MV-4-11 (cell line): ENCODE results near the gene EEF1A2.

ENCODE experiments used
- DNase-seq: peaks from one replicate; lab custom pipeline; 2025; lab: John Stamatoyannopoulos, UW

Gene EEF1A2

DNA sequence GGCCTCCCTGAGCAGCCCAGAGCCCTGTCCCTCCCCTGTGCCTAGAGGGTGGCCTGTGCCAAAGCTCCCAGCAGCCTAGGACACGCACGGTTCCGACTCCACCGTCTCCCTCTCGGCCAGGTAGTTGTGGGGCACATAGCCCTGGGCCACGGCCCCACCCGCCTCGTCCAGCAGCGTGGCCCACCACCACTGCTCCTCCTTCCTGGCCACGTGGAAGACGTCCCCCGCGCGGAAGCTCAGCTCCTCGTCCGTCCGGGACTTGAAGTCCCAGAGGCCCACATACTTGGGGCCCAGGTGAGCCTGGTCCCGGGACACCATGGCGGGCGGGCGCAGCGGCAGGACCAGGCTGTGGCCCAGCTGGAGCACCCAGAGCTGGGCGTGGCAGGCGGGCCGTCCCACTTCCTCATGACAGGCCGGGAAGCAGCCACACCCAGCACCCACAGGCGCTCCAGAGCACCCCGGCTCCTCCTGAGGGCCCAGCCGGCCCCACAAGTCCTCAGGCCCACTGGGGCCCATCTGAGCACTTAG is 38.2 kb upstream of the EEF1A2 start, which contains the start of gene PTK6:
Gene PTK6 (minus strand): TSS at position 380 of the 528 bp plus-strand sequence. CDS start 62 bp downstream, at position 318.
- DNase-seq = peak; percentile 80

DNA sequence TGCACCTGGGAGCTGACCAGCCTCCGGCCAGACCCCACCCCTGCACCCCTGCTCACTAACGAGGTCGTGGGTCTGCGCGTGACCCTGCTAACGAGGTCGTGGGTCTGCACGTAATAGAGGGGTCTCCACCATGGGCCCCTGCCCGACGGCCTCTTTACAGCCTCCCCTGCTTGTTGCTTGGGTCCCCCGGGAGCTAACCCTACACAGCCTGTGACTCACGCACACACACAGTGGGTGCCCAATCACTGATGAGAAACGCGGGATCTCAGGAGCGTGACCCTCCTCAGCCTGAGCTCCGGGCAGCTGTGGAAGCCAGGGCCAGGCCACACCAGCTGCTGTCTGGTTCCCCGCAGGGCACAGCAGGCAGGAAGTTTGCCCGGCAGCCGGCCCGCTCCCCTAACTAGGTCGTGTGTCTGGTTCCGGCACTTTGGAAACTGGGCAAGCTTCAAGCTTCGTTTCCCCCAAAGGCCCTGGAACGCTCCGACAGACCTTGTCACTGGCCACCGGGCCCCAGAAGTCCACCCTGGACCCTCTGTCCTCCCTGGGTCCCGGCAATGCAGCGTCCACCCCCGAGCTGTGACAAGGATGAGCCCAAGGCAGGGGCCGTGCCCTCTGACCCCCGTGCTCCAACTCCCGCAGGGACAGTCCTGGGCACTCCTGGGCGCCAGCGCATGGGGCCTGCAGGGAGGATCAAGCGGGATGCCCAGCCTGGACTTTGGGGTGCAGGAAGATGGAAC is 37.5 kb upstream of the EEF1A2 start:
- peak; percentile 54 for DNase-seq

DNA sequence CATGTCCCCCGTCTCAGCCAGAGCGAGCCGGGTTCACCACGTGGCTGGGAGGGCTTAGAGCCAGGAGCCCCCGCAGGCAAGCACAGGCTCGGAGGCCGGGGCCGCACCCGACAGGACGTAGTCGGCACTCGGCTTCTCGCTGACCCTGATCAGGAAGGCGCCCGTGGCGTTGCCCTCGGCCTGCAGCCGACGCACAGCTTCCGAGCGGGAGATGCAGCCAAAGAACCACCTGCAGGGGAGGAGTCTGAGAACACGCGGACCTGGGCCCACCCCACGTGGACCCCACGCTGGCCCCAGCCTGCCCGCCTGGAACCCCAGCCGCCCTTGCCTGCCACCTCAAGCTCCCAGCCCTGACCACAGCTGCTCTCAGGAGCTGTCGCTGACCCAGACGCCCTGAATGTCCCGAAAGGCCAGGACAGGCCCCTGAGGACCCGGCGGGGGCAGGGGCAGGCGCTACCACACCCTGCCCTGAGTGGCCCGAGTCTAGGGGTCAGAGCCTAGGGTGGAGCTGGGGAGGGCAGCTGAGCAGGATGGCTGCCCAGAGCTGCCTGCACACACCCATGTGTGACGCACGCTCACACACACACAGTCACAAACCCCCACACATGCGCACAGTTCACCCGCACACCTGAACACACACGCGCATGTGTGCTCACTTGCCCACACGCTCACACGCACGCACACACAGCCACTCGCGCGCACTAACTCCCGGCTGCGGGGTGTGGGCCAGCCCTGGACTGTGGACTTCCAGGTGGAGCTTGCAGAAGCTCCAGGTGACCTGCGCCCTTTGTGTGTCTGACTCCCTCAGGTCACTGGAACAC is 36.2 kb upstream of the EEF1A2 start:
- peak; percentile 1 for DNase-seq

DNA sequence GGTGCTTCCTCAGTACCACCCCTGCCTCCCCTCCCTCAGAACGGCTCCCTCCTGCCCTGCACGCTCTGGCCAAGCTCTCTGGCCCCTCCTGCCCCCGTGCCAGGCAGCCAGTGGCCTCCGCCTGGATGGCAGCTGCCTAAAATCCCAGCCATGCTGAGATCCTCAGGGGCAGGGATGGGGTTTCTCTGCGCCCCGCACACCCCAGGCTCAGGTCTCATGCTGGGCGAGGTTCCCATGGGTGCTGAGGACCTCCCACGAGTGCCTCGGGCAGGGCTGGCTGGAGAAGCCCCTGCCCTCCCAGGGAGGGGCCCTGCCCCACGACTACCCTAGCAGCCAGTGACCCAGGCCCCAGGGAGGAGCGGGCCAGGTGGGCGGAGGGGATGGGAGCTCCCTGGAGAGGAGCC is 35.5 kb upstream of the EEF1A2 start:
- DNase-seq = no peak

DNA sequence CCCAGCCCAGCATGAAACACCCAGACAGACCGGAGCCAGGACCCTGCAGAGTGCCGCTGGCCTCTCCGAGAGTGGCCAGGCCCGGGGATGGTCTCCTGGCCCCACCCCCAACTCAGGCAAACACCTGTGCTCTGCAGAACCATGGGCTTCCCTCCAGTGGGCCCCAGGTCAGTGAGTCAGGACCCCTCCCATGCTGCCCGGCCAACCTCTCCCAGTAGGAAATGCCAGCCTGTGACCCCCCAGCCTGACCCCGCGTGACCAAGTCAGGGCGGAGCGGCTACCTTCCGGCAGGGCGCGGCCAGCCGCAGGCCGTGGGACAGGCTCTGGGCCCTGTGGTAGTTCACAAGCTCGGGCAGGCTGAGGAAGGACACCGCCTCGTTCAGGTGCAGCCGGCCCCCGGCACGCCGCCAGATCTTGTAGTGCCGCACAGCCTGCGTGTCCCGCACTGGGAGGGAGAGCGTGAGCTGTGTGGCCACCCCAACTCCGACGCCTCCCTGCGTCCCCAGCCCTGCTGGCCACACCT is 35.0 kb upstream of the EEF1A2 start:
- DNase-seq = no peak

DNA sequence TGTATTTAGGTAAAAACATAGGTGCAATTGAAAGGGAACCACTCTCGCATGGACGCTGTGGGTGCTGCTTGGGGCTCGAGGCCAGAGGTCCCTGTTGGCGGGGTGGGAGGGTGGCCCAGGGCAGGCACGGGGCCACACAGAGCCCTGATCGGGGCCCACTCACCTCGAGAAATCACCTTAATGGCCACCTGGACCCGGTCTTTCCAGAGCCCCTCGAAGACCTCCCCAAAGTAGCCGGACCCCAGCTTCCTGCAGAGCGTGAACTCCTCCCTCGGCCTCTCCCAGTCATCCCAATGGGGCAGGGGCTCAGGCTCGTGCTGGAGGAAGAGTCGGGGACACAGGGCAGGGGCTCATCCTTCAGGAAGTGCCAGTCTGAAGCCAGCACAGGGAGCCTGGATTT is 34.5 kb upstream of the EEF1A2 start:
- DNase-seq = no peak

DNA sequence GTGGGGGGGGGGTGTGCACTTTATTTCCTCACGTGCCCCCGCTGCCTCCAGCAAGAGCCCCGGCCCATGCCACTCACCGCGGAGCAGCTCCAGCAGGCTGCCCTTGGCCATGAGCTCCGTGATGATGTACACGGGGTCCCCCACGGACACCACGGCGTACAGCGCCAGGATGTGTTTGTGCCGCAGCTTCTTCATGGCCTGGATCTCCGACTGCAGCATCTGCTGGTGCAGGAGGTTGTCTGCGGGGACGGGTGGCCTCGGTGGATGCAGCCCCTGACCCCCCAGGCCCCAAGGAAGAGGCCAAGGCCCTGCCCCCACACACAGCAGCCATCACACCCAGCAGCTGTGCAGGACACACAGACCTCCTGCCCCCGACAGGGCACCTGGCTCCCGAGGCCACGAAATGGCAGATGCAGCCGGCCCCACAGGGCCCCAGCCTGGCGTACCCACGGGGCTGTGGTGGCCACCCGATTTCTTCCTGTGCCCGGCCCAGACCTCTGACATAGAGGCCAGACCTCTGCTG is 33.6 kb upstream of the EEF1A2 start:
- no peak for DNase-seq

DNA sequence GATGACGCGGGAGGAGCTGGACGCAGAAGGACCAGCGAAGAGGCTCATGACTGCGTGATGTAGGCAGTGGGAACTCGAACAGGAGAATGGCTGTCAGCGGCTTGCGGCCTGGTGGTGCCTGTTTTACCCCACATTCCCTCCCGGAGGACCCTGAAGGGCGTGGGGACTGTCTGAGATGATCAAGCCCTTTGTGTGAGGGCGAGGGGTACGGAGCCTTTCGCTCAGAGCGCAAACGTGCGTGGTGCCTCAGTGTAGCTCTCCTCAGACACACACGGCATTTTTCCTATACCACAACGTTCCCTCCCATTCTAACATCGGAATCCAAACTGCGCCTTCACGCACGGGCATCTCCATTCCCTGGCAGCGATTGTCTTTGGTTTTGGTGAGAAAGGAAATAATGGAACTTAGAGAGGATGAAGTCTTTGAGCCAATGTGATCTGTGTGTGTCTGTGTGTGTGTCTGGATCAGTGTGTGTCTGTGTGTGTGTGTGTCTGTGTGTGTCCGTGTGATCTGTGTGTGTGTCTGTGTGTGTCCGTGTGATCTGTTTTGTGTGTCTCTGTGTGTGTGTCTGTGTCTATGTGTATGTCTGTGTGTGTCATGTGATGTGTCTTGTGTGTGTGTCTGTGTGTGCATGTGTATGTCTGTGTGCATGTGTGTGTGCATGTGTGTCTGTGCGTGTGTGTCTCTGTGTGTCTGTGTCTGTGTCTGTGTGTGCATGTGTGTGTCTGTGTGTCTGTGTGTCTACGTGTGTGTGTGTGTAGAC is 33.0 kb upstream of the EEF1A2 start:
- no peak for DNase-seq

DNA sequence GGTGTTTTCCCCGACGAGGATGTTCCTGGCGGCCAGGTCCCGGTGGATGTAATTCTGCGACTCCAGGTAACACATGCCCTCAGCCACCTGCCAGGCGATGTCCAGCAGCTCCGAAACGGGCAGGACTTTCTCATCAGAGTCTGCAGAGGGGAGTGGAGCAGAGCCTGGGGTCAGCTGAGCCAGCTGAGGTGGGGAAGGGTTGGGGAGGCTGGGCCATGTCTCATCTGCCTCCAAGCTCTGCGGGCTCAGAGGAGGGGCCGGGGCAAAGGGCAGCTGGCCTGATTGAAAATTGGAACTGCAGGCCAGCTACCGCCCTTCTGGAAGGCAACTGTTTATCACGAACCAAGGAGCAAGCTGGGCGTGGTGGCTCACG is 31.9 kb upstream of the EEF1A2 start:
- DNase-seq = no peak

DNA sequence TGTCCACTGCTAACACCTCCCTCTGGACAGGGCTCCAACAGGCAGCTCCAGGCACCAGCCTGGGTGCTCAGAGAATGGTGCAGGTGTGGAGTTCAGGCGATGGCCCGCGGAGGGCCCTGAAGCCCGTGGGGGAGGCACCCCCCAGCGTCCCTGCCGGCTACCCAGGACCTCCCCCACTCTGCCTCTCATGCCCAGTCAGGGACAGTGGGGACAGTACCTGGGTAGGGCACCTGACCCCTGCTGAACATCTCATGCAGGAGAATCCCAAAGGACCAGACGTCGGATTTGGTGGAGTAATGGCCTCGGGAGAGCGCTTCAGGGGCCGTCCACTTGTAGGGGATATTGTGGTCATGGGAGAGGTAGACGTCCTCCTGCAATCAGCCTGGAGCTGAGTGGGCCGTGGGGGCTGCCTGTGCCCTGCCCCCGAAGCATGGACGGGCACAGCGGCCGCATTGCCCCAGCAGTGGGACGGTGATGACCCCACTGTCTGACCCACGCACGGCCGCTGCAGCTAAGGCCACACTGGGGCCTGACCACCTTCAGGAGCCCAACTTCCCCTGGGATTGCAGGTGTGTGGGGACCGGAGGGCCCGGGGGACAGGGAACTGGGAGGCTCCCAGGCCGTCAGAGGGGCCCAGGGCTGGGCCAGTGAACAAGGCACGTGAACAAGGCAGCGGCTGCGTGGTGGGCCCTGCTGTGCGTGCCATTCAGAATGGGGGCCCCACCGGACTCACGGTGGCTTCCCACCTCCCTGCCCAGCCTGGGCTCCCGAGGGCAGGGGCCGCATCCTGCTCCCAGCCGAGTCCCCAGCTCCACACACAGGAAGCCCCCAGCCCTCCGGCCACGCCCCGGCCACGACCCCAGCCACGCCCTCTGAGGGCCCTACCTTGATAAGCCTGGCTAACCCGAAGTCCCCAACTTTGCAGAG is 31.2 kb upstream of the EEF1A2 start:
- DNase-seq = no peak

DNA sequence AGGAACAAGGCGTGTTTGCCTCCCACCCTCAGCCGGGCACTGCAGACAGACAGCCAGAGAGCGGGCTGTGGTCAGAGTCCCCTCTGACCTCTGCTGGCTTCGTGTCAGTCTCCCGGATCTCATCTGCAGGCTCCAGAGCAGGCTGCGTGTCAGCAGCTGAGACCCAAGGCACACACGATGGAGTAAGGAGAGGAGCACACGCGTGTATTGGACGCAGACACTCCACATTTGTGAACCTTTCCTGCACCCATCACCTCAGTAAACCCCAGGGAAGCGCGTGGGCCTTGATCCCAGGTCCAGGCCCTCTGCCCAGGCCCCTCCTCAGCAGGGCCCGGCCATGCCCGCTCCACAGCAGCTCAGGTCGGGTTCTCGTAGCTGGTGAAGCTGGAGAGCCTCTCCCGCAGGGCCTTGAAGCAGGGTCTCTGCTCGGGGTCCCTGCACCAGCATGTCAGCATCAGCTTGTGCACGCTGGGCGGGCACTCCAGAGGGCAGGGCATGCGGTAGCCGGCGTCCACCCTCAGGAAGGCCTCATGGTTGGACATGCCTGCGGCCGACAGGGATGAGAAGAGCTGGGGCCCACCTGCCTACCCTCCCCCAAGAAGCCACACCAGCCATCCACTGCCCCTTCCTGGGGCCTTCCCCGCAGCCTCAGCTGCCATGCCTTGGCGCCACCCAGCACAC is 30.4 kb upstream of the EEF1A2 start:
- no peak for DNase-seq

DNA sequence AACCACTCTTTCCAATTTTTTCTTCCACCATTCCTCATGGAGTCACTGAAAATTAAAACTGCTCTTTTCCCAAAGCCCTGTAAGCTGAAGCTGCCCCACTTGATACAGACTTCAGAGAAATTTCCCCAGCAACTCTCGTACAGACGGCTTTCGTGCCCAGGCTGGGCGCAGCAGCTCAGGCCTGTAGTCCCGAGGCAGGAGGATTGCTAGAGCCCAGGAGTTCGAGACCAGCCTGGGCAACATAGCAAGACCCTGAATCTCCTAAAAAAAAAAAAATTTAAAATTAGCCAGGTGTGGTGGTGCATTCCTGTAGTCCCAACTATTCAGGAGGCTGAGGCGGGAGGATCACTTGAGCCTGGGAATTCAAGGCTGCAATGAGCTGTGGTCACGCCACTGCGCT is 28.3 kb upstream of the EEF1A2 start:
- no peak for DNase-seq

DNA sequence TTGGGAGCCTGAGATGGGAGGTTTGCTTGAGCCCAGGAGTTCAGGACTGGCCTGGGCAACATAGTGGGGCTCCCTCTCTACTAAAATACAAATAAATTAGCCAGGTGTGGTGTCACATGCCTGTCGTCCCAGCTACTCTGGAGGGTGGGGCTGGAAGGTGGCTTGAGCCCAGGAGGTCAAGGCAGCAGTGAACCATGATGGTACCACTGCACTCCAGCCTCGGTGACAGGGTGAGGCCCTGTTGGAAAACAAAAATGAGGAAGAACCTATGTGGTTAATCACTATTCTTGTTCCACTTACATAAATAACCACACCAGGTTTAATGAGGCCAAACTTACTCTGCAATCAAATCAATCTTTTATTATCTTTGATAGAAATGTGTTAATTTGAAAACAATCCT is 27.1 kb upstream of the EEF1A2 start:
- DNase-seq = peak; percentile 17

DNA sequence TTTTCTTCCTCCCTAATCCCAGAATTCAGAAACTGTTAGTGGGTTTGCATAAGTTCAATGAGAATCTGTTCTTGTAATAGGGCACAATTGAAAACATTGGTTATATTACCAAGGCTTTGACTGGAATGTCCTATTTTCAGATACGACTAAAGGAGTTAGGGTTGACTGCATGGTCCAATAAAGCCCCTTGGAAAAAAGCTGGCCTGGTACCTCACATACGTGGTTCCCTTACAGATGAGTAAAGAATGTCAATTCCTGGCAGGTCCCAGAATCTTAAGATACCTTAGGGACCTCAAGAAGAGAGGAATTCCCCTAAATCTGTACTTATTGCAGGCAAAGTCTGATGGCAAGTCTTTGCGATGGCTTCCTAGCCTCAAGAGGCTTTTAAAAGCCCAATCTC is 26.3 kb upstream of the EEF1A2 start:
- no peak for DNase-seq

DNA sequence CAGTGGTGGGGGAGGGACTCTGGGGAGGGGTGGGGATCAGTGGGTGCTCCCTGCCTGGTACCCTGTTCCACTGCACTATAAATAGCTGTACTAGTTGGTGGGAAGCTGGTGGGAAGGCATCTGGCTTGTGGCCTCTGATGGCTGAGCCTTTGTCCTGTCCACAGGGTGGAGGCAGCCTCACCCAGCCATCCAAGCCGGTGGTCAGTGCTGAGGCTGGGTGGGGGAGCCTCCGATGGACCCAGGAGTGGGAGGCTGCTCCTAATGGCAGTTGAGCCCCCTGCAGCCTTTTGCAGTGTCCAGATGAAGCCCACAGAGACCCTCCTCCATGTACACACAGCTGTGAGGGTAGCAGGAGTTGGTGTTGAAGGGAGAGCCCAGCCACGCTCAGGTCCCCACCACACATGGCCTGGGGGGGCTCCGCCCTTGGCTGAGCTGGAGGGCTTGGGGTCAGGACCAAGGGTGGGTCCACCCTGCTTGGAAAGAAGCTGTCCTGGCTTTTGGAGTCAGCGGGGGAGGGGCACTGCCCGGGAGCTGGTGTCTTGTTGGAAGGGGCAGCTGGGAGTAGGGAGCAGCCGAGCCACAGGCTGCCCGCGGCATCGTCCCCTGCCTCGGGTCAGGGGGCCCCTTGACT is 24.2 kb upstream of the EEF1A2 start:
- no peak for DNase-seq

DNA sequence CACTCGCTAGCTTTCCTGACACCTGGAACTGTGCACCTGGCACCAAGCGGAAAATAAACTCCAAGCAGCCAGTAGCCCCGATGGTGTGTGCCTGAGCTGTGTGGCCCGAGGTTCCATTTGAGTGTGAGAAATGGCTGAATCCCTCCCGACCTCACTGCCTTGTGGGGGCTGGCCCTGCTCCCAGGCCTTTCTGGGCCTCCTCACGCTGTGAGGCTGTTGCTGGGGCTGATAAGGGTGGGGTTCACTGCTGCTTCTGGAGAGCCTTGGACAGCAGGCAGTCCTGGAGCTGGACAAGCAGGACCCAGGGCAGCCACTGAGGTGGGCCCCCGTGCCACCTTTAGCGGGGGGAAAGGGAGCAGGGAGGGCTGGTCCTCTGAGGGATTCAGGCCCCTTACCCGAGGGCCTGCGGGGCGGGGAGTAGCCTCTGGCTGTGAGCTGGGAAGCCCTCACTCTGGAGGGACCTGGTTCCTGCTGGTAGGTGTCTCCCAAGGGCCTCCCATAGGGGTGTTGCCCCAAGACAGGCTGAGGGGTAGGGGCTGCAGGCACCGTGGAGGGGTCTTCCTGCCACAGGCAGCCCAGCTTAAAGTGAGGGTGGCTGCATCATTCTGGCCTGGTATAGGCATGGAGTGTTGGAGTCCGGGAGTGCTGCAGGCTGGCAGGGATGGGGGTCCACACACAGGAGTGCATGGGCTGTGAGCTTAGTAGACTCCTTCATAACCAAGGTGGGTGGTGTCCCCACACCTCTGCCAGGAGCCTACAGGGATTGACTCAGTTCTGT is 23.4 kb upstream of the EEF1A2 start:
- no peak for DNase-seq

DNA sequence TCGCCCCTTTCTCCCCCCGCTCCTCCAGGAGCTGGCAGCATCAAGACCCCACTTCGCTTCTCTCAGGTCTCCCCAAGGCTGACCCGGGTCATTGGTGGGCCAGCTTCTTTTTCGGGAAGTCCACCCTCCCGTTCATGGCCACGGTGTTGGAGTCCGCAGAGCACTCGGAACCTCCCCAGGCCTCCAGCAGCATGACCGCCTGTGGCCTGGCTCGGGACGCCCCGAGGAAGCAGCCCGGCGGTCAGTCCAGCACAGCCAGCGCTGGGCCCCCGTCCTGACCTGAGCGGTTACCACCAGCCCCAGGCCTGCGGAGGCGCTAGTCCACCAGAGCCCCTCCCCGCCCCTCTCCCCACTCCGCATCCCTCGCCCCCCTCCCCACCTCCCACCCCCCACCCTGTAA is 22.7 kb upstream of the EEF1A2 start:
- no peak for DNase-seq

DNA sequence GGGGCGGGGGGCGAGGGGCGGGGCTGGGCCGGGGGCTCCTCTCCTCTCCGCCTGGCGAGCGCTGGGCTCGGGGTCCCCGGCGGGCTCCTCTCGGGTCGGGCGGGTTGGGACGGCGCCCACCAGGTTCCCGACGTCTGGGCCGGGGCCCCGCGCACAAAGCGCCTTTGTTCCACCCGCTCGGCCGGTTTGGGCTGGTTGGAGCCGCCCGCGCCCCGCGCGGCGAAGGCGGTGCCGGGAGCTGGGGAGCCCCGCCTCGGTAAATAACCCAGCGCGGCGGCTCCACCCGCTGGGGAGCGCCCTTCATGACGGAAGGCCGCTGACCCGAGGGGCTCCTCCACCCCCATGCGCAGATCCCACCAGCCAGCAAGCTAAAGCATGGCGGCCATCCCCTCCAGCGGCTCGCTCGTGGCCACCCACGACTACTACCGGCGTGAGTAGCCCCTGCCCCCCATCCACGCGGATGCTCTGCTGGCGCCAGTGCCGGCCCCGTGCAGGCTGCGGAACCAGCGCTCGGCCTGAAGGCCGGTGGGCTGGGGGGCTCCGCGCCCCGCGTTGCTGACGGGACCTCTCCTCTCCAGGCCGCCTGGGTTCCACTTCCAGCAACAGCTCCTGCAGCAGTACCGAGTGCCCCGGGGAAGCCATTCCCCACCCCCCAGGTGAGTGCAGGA is 22.2 kb upstream of the EEF1A2 start:
- DNase-seq = peak; percentile 39
